ENCODE measurements around the gene TSPAN31.

- TF ChIP-seq, protein P1, sequence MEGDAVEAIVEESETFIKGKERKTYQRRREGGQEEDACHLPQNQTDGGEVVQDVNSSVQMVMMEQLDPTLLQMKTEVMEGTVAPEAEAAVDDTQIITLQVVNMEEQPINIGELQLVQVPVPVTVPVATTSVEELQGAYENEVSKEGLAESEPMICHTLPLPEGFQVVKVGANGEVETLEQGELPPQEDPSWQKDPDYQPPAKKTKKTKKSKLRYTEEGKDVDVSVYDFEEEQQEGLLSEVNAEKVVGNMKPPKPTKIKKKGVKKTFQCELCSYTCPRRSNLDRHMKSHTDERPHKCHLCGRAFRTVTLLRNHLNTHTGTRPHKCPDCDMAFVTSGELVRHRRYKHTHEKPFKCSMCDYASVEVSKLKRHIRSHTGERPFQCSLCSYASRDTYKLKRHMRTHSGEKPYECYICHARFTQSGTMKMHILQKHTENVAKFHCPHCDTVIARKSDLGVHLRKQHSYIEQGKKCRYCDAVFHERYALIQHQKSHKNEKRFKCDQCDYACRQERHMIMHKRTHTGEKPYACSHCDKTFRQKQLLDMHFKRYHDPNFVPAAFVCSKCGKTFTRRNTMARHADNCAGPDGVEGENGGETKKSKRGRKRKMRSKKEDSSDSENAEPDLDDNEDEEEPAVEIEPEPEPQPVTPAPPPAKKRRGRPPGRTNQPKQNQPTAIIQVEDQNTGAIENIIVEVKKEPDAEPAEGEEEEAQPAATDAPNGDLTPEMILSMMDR (IDR thresholded peaks at IDR 0.05), result no peak
- TF ChIP-seq POLR2A (IDR thresholded peaks at IDR 0.05) (no peak), POLR2AphosphoS5 (IDR thresholded peaks at IDR 0.05) (no peak), EP300 (IDR thresholded peaks at IDR 0.05) (no peak)
These were observed 13.3 kb upstream of the TSPAN31 start for GRCh38 chr12:57731411-57732080.

Data from stomach (tissue), 4 donors.